Natural killer cell (primary cell): ENCODE data around the gene TRIM69. TPM values are rescaled to one million over a fixed set of nuclear protein-coding genes. Genes with fewer than 3 reads are reported as not detected.
A peak's percentile ranks its signal among the peaks of the same experiment; 100 is the strongest.

ENCODE experiments used
- ATAC-seq, 3 donors: fragments of 150-1000 bp in 2 of 3; fragments of 200-7000 bp in 1 of 3; cut with Tn5 transposase; 1 replicate in 1 of 3; 2 replicates in 2 of 3; pipeline ENCODE4 v1.10.0; 2021; ENCODE audit warnings: mild to moderate bottlenecking in 2 of 3, moderate library complexity in 2 of 3
- DNase-seq, 2 donors: peaks; one replicate each; pipeline versions ENCODE4 v3.0.0 to v3.0.0-alpha.2; 2013 to 2021; ENCODE audit warnings: mixed read lengths in 1 of 2
- H3K27ac ChIP-seq: one replicate; pipeline ENCODE4 v1.5.1; 2013; ENCODE audit warnings: mild to moderate bottlenecking, low read length
- H3K27me3 ChIP-seq: one replicate; pipeline ENCODE4 v1.6.1; 2013; ENCODE audit warnings: low read length; ENCODE audit not compliant: control insufficient read depth, insufficient read depth
- H3K36me3 ChIP-seq: one replicate; pipeline ENCODE4 v1.6.1; 2013; ENCODE audit warnings: low read length; ENCODE audit not compliant: control insufficient read depth, insufficient read depth
- H3K4me1 ChIP-seq: one replicate; pipeline ENCODE4 v1.6.1; 2013; ENCODE audit warnings: low read length; ENCODE audit not compliant: control insufficient read depth, insufficient read depth
- H3K4me3 ChIP-seq: one replicate; pipeline ENCODE4 v1.5.1; 2013; ENCODE audit warnings: low read length
- H3K9me3 ChIP-seq: one replicate; pipeline ENCODE4 v1.6.1; 2013; ENCODE audit warnings: low read length; ENCODE audit not compliant: control insufficient read depth, insufficient read depth
- H3K27ac Mint-ChIP-seq, 2 donors: one replicate each; pipeline ENCODE4 v1.8.0; 2022; ENCODE audit warnings: mild to moderate bottlenecking in 2 of 2, mixed read lengths in 2 of 2, moderate library complexity in 1 of 2
- H3K27me3 Mint-ChIP-seq, 2 donors: one replicate each; pipeline ENCODE4 v1.8.0; 2022; ENCODE audit warnings: low read depth in 2 of 2, mixed read lengths in 2 of 2
- H3K36me3 Mint-ChIP-seq: one replicate; pipeline ENCODE4 v1.8.0; 2022; ENCODE audit warnings: mixed read lengths
- H3K4me1 Mint-ChIP-seq, 2 donors: one replicate each; pipeline ENCODE4 v1.8.0; 2022; ENCODE audit warnings: mixed read lengths in 2 of 2
- H3K4me3 Mint-ChIP-seq: one replicate; pipeline ENCODE4 v1.8.0; 2022; ENCODE audit warnings: mild to moderate bottlenecking, moderate library complexity, mixed read lengths
- H3K9me3 Mint-ChIP-seq, 2 donors: one replicate each; pipeline ENCODE4 v1.8.0; 2022; ENCODE audit warnings: mixed read lengths in 2 of 2
- WGBS: methylation state at CpG from one replicate; pipeline ENCODE4 v1.1.7; 2013; ENCODE audit warnings: missing lambda C conversion rate; ENCODE audit not compliant: insufficient coverage; 5-methylcytosine and 5-hydroxymethylcytosine counted together
- intact Hi-C: fragments of 100-400 bp; cut with micrococcal nuclease; formaldehyde crosslinking; loops from one replicate; pipeline ENCODE4 v1.14.2; 2022
- total RNA-seq, 4 donors: library from RNA; stranded (reverse); fragments of 120-200 nt in 1 of 4; gene quantifications; one replicate each; pipeline versions ENCODE4 v1.2.3 to v1.2.4, GENCODE V29; 2013 to 2022
- TF ChIP-seq, protein P1 (sequence below): fragments of 200-600 bp; IDR thresholded peaks from one replicate; pipeline ENCODE4 v1.8.0; 2022; ENCODE audit warnings: antibody characterized with exemption

TRIM69 gene
- total RNA-seq, 3 donors from 2014 or later (not counting 1 experiment from before 2014, with no cell fraction given), result 14.2 to 20.1 (median 16.3) TPM

DNA sequence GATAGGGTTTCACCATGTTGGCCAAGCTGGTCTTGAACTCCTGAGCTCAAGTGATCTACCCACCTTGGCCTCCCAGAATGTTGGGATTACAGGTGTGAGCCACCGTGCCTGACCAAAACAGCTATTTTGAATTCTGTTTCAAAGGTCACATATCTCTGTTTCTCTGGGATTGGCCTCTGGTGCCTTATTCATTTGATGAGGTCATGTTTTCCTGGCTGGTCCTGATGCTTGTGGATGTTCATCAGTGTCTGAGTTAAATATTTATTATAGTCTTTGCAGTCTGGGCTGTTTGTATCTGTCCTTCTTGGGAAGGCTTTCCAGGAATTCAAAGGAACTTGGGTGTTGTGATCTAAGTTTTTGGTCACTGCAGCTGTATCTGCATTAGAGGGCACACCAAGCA, 30.3 kb upstream of the TRIM69 start:
- H3K4me3 ChIP-seq, result no peak overlapping the region
- peaks cover 16% of the 10 kb centered on the region for H3K36me3 Mint-ChIP-seq
- peaks cover 4% of the 10 kb centered on the region for H3K9me3 ChIP-seq
- TF ChIP-seq, protein P1, sequence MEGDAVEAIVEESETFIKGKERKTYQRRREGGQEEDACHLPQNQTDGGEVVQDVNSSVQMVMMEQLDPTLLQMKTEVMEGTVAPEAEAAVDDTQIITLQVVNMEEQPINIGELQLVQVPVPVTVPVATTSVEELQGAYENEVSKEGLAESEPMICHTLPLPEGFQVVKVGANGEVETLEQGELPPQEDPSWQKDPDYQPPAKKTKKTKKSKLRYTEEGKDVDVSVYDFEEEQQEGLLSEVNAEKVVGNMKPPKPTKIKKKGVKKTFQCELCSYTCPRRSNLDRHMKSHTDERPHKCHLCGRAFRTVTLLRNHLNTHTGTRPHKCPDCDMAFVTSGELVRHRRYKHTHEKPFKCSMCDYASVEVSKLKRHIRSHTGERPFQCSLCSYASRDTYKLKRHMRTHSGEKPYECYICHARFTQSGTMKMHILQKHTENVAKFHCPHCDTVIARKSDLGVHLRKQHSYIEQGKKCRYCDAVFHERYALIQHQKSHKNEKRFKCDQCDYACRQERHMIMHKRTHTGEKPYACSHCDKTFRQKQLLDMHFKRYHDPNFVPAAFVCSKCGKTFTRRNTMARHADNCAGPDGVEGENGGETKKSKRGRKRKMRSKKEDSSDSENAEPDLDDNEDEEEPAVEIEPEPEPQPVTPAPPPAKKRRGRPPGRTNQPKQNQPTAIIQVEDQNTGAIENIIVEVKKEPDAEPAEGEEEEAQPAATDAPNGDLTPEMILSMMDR, result no peak
- WGBS, result 94% methylated on average over 1 of the region's 1 CpG
- intact Hi-C loops, result no loop called here
- peaks cover 26 to 29% of the 10 kb centered on the region in 2 donors for H3K4me1 Mint-ChIP-seq
- H3K4me3 Mint-ChIP-seq, result no peak overlapping the region
- ATAC-seq (no peak), DNase-seq (no peak)
- no peaks in the 10 kb centered on the region for H3K27me3 Mint-ChIP-seq
- peaks cover 5% of the 10 kb centered on the region for H3K36me3 ChIP-seq
- H3K27me3 ChIP-seq, result no peaks in the 10 kb centered on the region
- H3K27ac Mint-ChIP-seq, result no peak overlapping the region
- H3K9me3 Mint-ChIP-seq, result peaks cover 2 to 8% of the 10 kb centered on the region in 2 donors
- no peak overlapping the region for H3K27ac ChIP-seq
- peaks cover 11% of the 10 kb centered on the region for H3K4me1 ChIP-seq

DNA sequence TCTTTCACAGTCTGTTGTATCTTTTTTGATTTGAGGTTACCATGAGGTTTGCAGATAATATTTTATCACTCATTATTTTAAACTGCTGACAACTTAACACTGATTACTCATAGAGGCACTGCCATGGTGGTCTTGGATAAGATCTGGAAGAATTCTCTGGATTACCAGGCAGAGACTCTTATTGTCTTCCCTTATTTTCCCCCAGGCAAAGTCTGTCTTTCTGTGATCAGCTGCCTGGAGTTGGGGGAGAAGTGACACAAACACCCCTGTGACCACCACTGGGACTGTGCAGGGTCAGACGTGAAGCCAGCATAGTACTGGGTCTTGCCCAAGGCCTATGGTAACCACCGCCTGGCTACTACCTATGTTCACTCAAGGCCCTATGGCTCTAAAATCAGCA, 29.9 kb upstream of the TRIM69 start:
- Histone ChIP-seq H3K4me1 (peaks cover 11% of the 10 kb centered on the region), H3K27ac (no peak overlapping the region), H3K27me3 (no peaks in the 10 kb centered on the region), H3K9me3 (peaks cover 4% of the 10 kb centered on the region), H3K36me3 (peaks cover 5% of the 10 kb centered on the region), H3K4me3 (no peak overlapping the region)
- WGBS, result 95% methylated on average over 2 of the region's 2 CpGs
- Mint-ChIP-seq H3K36me3 (peaks cover 16% of the 10 kb centered on the region), H3K9me3 (peaks cover 2 to 8% of the 10 kb centered on the region in 2 donors), H3K4me1 (peaks cover 30 to 33% of the 10 kb centered on the region in 2 donors), H3K27ac (no peak overlapping the region), H3K4me3 (no peak overlapping the region), H3K27me3 (no peaks in the 10 kb centered on the region)
- ATAC-seq (no peak), DNase-seq (no peak)
- TF ChIP-seq, protein P1, result no peak
- intact Hi-C loops, result no loop called here

DNA sequence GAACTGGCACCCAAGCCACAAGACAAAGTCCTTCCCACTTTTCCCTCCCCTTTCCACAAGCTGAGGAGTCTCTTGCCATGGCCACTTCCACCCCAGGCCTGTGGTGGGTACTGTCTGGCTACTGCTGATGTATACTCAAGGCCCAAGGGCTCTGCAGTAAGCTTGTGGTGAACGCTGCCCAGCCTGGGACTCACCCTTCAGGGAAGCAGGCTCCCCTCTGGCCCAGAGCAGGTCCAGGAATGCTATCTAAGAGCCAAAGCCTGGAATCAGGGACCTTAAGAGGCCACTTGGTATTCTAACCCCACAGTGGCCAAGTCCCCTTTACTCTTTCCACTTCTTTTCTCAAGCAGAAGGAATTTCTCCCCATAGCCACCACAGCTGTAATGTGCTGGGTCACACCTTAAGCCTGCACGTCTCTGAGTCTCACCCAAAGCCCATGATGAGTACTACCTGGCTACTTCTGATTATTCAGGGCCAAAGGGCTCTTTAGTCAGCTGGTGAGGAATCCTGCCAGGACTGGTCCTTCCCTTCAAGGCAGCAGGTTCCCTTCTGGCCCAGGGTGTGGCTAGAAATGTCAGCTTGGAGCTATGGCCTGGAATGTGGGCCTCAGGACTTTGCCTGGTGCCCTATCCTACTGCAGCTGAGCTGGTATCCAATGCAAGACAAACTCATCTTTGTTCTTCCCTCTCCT, 29.2 kb upstream of the TRIM69 start:
- Mint-ChIP-seq H3K36me3 (peaks cover 17% of the 10 kb centered on the region), H3K27me3 (no peaks in the 10 kb centered on the region), H3K27ac (peak overlapping the region in 1 of 2 donors; percentile 26), H3K4me3 (no peak overlapping the region), H3K4me1 (peaks cover 34 to 39% of the 10 kb centered on the region in 2 donors), H3K9me3 (peaks cover 2 to 8% of the 10 kb centered on the region in 2 donors)
- Histone ChIP-seq H3K36me3 (peaks cover 7% of the 10 kb centered on the region), H3K4me1 (peaks cover 11% of the 10 kb centered on the region), H3K9me3 (peaks cover 4% of the 10 kb centered on the region), H3K27me3 (no peaks in the 10 kb centered on the region), H3K4me3 (no peak overlapping the region), H3K27ac (no peak overlapping the region)
- WGBS, result 80% methylated on average over 2 of the region's 2 CpGs
- no peak for DNase-seq
- TF ChIP-seq, protein P1, result no peak
- no peak for ATAC-seq
- intact Hi-C loops, result no loop called here
